DOHH2 (cell line): ENCODE results near the gene SHISA4.

ENCODE experiments used
- H3F3A ChIP-seq: fragments of 200-600 bp; sonication (generic), shearing (Covaris generic); 2 replicates; pipeline ENCODE4 v1.6.0; 2016; ENCODE audit warnings: antibody characterized with exemption, mild to moderate bottlenecking; ENCODE audit not compliant: control insufficient read depth, insufficient read depth
- H3K27ac ChIP-seq: fragments of 200-600 bp; sonication (generic); 2 replicates; pipeline ENCODE4 v1.5.1; 2014; ENCODE audit warnings: low read depth, mild to moderate bottlenecking, low read length, moderate library complexity
- H3K27me3 ChIP-seq: fragments of 200-600 bp; sonication (generic); 2 replicates; pipeline ENCODE4 v1.6.1; 2014; ENCODE audit warnings: mild to moderate bottlenecking, low read length, mixed read lengths; ENCODE audit not compliant: control insufficient read depth
- H3K36me3 ChIP-seq: fragments of 200-600 bp; sonication (generic); 2 replicates; pipeline ENCODE4 v1.6.1; 2014; ENCODE audit warnings: mild to moderate bottlenecking, low read length, moderate library complexity, mixed read lengths; ENCODE audit not compliant: control insufficient read depth
- H3K4me1 ChIP-seq: fragments of 200-600 bp; sonication (generic); 2 replicates; pipeline ENCODE4 v1.6.1; 2014; ENCODE audit warnings: mild to moderate bottlenecking, low read length, mixed read lengths; ENCODE audit not compliant: control insufficient read depth
- H3K4me2 ChIP-seq: fragments of 200-600 bp; sonication (generic); 2 replicates; pipeline ENCODE4 v1.6.0; 2014; ENCODE audit warnings: mild to moderate bottlenecking, low read length, moderate library complexity
- H3K4me3 ChIP-seq: fragments of 200-600 bp; sonication (generic); 2 replicates; pipeline ENCODE4 v1.5.1; 2014; ENCODE audit warnings: mild to moderate bottlenecking, low read length, mixed read lengths
- H3K79me2 ChIP-seq: fragments of 200-600 bp; sonication (generic); 2 replicates; pipeline ENCODE4 v1.6.1; 2014; ENCODE audit warnings: mild to moderate bottlenecking, low read length, mixed read lengths; ENCODE audit not compliant: control insufficient read depth
- H3K9me2 ChIP-seq: fragments of 200-600 bp; sonication (generic); replicated peaks from 2 replicates; pipeline ENCODE4 v1.6.1; 2014; ENCODE audit warnings: mild to moderate bottlenecking, low read length, mixed read lengths; ENCODE audit not compliant: control insufficient read depth
- H3K9me3 ChIP-seq: fragments of 200-600 bp; sonication (generic); 2 replicates; pipeline ENCODE4 v1.6.1; 2014; ENCODE audit warnings: antibody characterized with exemption, low read length, mixed read lengths; ENCODE audit not compliant: control insufficient read depth, insufficient read depth
- H4K20me1 ChIP-seq: fragments of 200-600 bp; sonication (generic); 2 replicates; pipeline ENCODE4 v1.6.0; 2014; ENCODE audit warnings: low read depth, mild to moderate bottlenecking, antibody characterized with exemption, low read length, moderate library complexity; ENCODE audit not compliant: control insufficient read depth, insufficient read depth
- CTCF ChIP-seq: fragments of 200-600 bp; sonication (generic); IDR thresholded peaks from one replicate; pipeline ENCODE4 v1.5.1; 2014; ENCODE audit warnings: antibody characterized with exemption, mild to moderate bottlenecking, low read depth, low read length; ENCODE audit not compliant: poor library complexity, severe bottlenecking
- EZH2phosphoT487 ChIP-seq: fragments of 200-600 bp; sonication (generic); IDR thresholded peaks from 2 replicates; pipeline ENCODE4 v1.6.1; 2017; ENCODE audit warnings: borderline replicate concordance, mild to moderate bottlenecking, antibody characterized with exemption, low read length, moderate library complexity, mixed read lengths

The SHISA4 gene

DNA sequence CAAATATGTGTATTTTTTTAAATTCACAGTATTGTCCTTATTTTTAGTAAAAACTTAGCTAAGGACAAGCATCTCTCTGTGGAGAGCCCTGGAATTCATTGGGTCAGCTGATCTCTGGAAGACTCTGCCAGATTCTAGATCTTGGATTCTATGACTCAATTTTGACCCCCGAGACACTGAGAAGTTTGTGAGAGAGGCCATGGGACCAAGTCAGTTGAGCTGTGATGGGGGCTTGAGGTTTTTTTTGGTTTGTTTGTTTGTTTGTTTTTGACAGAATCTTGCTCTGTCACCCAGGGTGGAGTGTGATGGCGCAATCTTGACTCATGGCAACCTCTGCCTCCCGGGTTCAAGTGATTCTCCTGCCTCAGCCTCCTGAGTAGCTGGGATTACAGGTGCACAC lies 13.5 kb downstream of the SHISA4 start:
- H3K27ac ChIP-seq: no peak overlapping the region

DNA sequence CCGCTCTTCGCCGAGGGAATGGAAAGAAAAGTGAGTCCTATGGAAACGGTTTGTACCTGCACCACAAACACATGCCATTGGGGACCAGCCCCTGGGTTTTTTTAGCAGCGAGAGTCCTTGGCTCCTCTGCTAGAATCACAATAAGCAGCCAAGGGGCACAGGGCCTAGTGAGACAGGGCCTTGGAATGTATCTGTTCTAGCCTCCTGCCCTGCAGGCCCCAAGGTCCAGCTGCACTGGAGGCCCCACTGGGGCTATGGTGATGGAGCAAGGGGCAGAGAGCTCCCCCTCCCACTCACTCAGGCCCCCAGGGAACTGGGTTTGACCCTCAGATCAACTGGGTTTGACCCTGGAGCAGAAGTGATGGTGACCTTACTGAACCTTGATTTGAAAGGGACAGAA lies 14.4 kb downstream of the SHISA4 start:
- no peaks in the 10 kb centered on the region for H3F3A ChIP-seq
- H3K4me1 ChIP-seq: no peaks in the 10 kb centered on the region
- no peak overlapping the region for H3K4me3 ChIP-seq
- no peak overlapping the region for H3K27ac ChIP-seq
- no peak for TF ChIP-seq CTCF
- TF ChIP-seq EZH2phosphoT487: no peak
- H3K9me3 ChIP-seq: no peaks in the 10 kb centered on the region
- no peak overlapping the region for H3K4me2 ChIP-seq
- no peaks in the 10 kb centered on the region for H3K9me2 ChIP-seq
- H3K36me3 ChIP-seq: no peaks in the 10 kb centered on the region
- peaks cover 4% of the 10 kb centered on the region; the same call in 1 of the 2 replicates for H3K27me3 ChIP-seq
- H4K20me1 ChIP-seq: no peaks in the 10 kb centered on the region
- H3K79me2 ChIP-seq: no peaks in the 10 kb centered on the region

More for the DNA sequence above, 13.5 kb downstream of the SHISA4 start:
- Histone ChIP-seq H3K36me3 (no peaks in the 10 kb centered on the region), H3K27me3 (peaks cover 4% of the 10 kb centered on the region; the same call in 1 of the 2 replicates), H3K4me3 (no peak overlapping the region), H3K4me1 (no peaks in the 10 kb centered on the region), H3K79me2 (no peaks in the 10 kb centered on the region), H3K4me2 (no peak overlapping the region), H4K20me1 (no peaks in the 10 kb centered on the region), H3K9me2 (no peaks in the 10 kb centered on the region), H3K9me3 (no peaks in the 10 kb centered on the region), H3F3A (no peaks in the 10 kb centered on the region)
- TF ChIP-seq CTCF (no peak), EZH2phosphoT487 (no peak)

- H3K27me3 ChIP-seq: peaks cover 1% of the 10 kb centered on the region; the same call in 1 of the 2 replicates
- H3K79me2 ChIP-seq: no peaks in the 10 kb centered on the region
- H3K4me2 ChIP-seq: no peak overlapping the region
- no peak overlapping the region for H3K4me3 ChIP-seq
- H3K27ac ChIP-seq: no peak overlapping the region
- H3K4me1 ChIP-seq: no peaks in the 10 kb centered on the region
- H3F3A ChIP-seq: no peaks in the 10 kb centered on the region
- H3K9me3 ChIP-seq: no peaks in the 10 kb centered on the region
- no peaks in the 10 kb centered on the region for H4K20me1 ChIP-seq
- TF ChIP-seq EZH2phosphoT487: no peak
- no peak for TF ChIP-seq CTCF
- H3K36me3 ChIP-seq: no peaks in the 10 kb centered on the region
- H3K9me2 ChIP-seq: no peaks in the 10 kb centered on the region
Measured at GRCh38 chr1:201904579-201904978, 15.9 kb downstream of the SHISA4 start.
